Effector CD4-positive, alpha-beta T cell (primary cell): Measurements from ENCODE around the gene PDPR.
A peak's percentile ranks its signal among the peaks of the same experiment; 100 is the strongest.
"Not testable (repeated sequence)": the region's sequence is repeated elsewhere in the genome, so short reads cannot be mapped to it uniquely, and the experiment has no call there.

Experiments
- DNase-seq: peaks from one replicate; pipeline ENCODE4 v3.0.0-alpha.2; 2020
- total RNA-seq: gene quantifications from one replicate; lab custom pipeline; 2026; lab: John Stamatoyannopoulos, UW

The PDPR gene
- total RNA-seq = 73.4 reads per million, percentile 76 among the genes with 10 or more reads in this experiment

- DNase-seq = peak; percentile 94
These were observed at the start of gene PDPR for GRCh38 chr16:70113982-70114826. TSS of gene PDPR (plus strand) at chr16:70114332. CDS start at chr16:70120493, 6,161 bp downstream.

- DNase-seq = peak; percentile 71
These were observed 49.2 kb upstream of the PDPR start for GRCh38 chr16:70064841-70065370.

- DNase-seq = not testable (repeated sequence)
These were observed 48.8 kb upstream of the PDPR start for GRCh38 chr16:70065376-70065745.

- DNase-seq = peak; percentile 88
These were observed 48.1 kb upstream of the PDPR start for GRCh38 chr16:70065746-70066658.

GRCh38 chr16:70066751-70067150, 47.4 kb upstream of the PDPR start:
- not testable (repeated sequence) for DNase-seq

- not testable (repeated sequence) for DNase-seq
These were observed 35.1 kb upstream of the PDPR start for GRCh38 chr16:70079081-70079480.

- DNase-seq = not testable (repeated sequence)
These were observed 32.9 kb upstream of the PDPR start for GRCh38 chr16:70081219-70081618.

GRCh38 chr16:70083931-70084330, 30.2 kb upstream of the PDPR start:
- not testable (repeated sequence) for DNase-seq

GRCh38 chr16:70088160-70088559, 26.0 kb upstream of the PDPR start:
- DNase-seq = not testable (repeated sequence)

GRCh38 chr16:70088877-70089276, 25.3 kb upstream of the PDPR start:
- DNase-seq = not testable (repeated sequence)

- DNase-seq = not testable (repeated sequence)
These were observed 24.8 kb upstream of the PDPR start for GRCh38 chr16:70089289-70089688.

- not testable (repeated sequence) for DNase-seq
These were observed 23.0 kb upstream of the PDPR start for GRCh38 chr16:70091104-70091503.

- not testable (repeated sequence) for DNase-seq
These were observed 20.0 kb upstream of the PDPR start for GRCh38 chr16:70094096-70094495.

- DNase-seq = not testable (repeated sequence)
These were observed 4.4 kb upstream of the PDPR start for GRCh38 chr16:70109583-70110279.

- not testable (repeated sequence) for DNase-seq
These were observed 2.0 kb upstream of the PDPR start for GRCh38 chr16:70112162-70112561.

- not testable (repeated sequence) for DNase-seq
These were observed 542 bp upstream of the PDPR start for GRCh38 chr16:70113599-70113981.

- DNase-seq = not testable (repeated sequence)
These were observed 4.2 kb downstream of the PDPR start for GRCh38 chr16:70118354-70118753.

- DNase-seq = not testable (repeated sequence)
These were observed 4.6 kb downstream of the PDPR start for GRCh38 chr16:70118776-70119175.

GRCh38 chr16:70120398-70120797, 6.3 kb downstream of the PDPR start:
- DNase-seq = not testable (repeated sequence)

- not testable (repeated sequence) for DNase-seq
These were observed 9.7 kb downstream of the PDPR start for GRCh38 chr16:70123822-70124221.

- DNase-seq = not testable (repeated sequence)
These were observed 12.1 kb downstream of the PDPR start for GRCh38 chr16:70126226-70126625.

GRCh38 chr16:70127706-70128105, 13.6 kb downstream of the PDPR start:
- DNase-seq = not testable (repeated sequence)
